OCI-LY7 (cell line): ENCODE results near the gene ADSS1.

ENCODE experiments used
- EZH2phosphoT487 ChIP-seq: fragments of 200-600 bp; sonication (generic); IDR thresholded peaks from 2 replicates; pipeline ENCODE4 v1.6.1; 2018; ENCODE audit warnings: low read depth, borderline replicate concordance, mild to moderate bottlenecking, mixed run types, antibody characterized with exemption, low read length, moderate library complexity, mixed read lengths
- TF ChIP-seq, protein P1 (sequence below): fragments of 200-600 bp; sonication (generic); conservative IDR thresholded peaks from 2 replicates; pipeline ENCODE4 v1.5.1; 2014; ENCODE audit warnings: mild to moderate bottlenecking, antibody characterized with exemption, low read length, moderate library complexity, mixed read lengths

DNA sequence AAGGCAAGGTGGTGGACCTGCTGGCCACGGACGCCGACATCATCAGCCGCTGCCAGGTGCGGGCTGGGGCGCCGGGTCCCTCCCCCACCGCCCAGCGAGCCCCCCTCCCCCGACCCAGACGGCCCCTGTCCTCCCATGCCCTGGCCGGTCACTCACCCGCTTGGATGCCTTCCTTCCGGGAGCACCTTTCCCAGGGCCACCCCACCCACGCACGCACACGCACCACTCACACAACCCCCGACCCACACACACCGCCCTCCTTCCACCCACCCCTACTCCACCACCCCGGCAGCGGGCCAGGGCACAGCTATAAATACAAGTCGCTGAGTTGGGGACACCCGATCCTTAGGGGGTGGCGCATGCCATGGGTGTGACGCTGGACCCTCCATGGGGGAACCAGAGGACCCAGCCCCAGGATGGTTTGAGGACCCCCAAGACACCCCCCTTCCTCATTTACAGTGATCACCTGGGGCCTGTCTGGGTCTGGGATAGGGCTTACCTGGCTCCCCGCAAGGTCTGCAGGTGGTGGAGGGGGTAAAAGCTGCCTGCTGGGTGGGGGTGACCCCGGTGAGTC lies 465 bp downstream of the ADSS1 start:
- TF ChIP-seq, protein P1, sequence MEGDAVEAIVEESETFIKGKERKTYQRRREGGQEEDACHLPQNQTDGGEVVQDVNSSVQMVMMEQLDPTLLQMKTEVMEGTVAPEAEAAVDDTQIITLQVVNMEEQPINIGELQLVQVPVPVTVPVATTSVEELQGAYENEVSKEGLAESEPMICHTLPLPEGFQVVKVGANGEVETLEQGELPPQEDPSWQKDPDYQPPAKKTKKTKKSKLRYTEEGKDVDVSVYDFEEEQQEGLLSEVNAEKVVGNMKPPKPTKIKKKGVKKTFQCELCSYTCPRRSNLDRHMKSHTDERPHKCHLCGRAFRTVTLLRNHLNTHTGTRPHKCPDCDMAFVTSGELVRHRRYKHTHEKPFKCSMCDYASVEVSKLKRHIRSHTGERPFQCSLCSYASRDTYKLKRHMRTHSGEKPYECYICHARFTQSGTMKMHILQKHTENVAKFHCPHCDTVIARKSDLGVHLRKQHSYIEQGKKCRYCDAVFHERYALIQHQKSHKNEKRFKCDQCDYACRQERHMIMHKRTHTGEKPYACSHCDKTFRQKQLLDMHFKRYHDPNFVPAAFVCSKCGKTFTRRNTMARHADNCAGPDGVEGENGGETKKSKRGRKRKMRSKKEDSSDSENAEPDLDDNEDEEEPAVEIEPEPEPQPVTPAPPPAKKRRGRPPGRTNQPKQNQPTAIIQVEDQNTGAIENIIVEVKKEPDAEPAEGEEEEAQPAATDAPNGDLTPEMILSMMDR: no peak
- no peak for TF ChIP-seq EZH2phosphoT487
